Left lung (tissue), 10 donors: ENCODE measurements around the gene CCDC102B. TPM values are rescaled to one million over a fixed set of nuclear protein-coding genes. Genes with fewer than 3 reads are reported as not detected.

Experiments used
- ATAC-seq: fragments of 200-7000 bp; cut with Tn5 transposase; one replicate; pipeline ENCODE4 v1.9.1; 2020; ENCODE audit warnings: moderate library complexity
- DNase-seq, 4 donors: peaks; one replicate each; pipeline ENCODE4 v3.0.0-alpha.2; 2013 to 2020
- H3K27ac ChIP-seq, 2 donors: fragments of 200-600 bp; sonication (generic) in 1 of 2; one replicate each; pipeline versions ENCODE4 v1.5.0 to v1.8.0; 2020 to 2021
- H3K27me3 ChIP-seq, 2 donors: fragments of 200-600 bp; sonication (generic) in 1 of 2; one replicate each; pipeline versions ENCODE4 v1.5.0 to v1.8.0; 2020 to 2021
- H3K36me3 ChIP-seq, 2 donors: fragments of 200-600 bp; sonication (generic) in 1 of 2; one replicate each; pipeline versions ENCODE4 v1.5.0 to v1.8.0; 2020 to 2021
- H3K4me1 ChIP-seq, 2 donors: fragments of 200-600 bp; one replicate each; pipeline ENCODE4 v1.8.0; 2021
- H3K4me3 ChIP-seq, 2 donors: fragments of 200-600 bp; sonication (generic) in 1 of 2; one replicate each; pipeline versions ENCODE4 v1.5.0 to v1.8.0; 2020 to 2021; ENCODE audit warnings: mild to moderate bottlenecking in 1 of 2
- H3K9me3 ChIP-seq, 2 donors: fragments of 200-600 bp; sonication (generic) in 1 of 2; one replicate each; pipeline versions ENCODE4 v1.5.0 to v1.8.0; 2020 to 2021
- intact Hi-C, 2 donors: fragments of 100-400 bp; cut with DNase I; formaldehyde crosslinking; loops; one replicate each; pipeline versions ENCODE4 v1.11.2 to v1.14.2; 2022
- polyA plus RNA-seq, 6 donors: library from polyadenylated mRNA; unstranded; fragments of 120-200 nt; gene quantifications; one replicate each; pipeline ENCODE4 v1.2.1, GENCODE V29; 2013; ENCODE audit not compliant: insufficient read length in 6 of 6
- total RNA-seq, 2 donors: library from RNA; stranded (reverse); fragmentation: NEBNext Ultra II Directional; extraction: Animal tissue kit (Norgen Biotek cat#: 25700); gene quantifications; one replicate each; pipeline ENCODE4 v1.2.1, GENCODE V29; 2021
- TF ChIP-seq, protein P1 (sequence below), 2 donors: fragments of 200-600 bp; sonication (generic) in 1 of 2; IDR thresholded peaks; one replicate each; pipeline versions ENCODE4 v1.5.0 to v1.8.0; 2021; ENCODE audit warnings: antibody characterized with exemption in 2 of 2
- donor health status: DM: no; HTN: yes; CAD: no.
- donor health status: DM: no; HTN: no; CAD: no.

The CCDC102B gene
- total and polyA plus RNA-seq, 8 donors: 10.6 to 78.3 (median 15.6) TPM

GRCh38 chr18:68918216-68918615 is 120.3 kb downstream of the CCDC102B start:
- Histone ChIP-seq H3K27me3 (no peaks in the 10 kb centered on the region), H3K4me3 (no peak overlapping the region), H3K36me3 (no peaks in the 10 kb centered on the region), H3K27ac (no peak overlapping the region), H3K4me1 (no peaks in the 10 kb centered on the region), H3K9me3 (no peaks in the 10 kb centered on the region)
- no peak for DNase-seq
- intact Hi-C loops: no loop called here
- TF ChIP-seq, protein P1, sequence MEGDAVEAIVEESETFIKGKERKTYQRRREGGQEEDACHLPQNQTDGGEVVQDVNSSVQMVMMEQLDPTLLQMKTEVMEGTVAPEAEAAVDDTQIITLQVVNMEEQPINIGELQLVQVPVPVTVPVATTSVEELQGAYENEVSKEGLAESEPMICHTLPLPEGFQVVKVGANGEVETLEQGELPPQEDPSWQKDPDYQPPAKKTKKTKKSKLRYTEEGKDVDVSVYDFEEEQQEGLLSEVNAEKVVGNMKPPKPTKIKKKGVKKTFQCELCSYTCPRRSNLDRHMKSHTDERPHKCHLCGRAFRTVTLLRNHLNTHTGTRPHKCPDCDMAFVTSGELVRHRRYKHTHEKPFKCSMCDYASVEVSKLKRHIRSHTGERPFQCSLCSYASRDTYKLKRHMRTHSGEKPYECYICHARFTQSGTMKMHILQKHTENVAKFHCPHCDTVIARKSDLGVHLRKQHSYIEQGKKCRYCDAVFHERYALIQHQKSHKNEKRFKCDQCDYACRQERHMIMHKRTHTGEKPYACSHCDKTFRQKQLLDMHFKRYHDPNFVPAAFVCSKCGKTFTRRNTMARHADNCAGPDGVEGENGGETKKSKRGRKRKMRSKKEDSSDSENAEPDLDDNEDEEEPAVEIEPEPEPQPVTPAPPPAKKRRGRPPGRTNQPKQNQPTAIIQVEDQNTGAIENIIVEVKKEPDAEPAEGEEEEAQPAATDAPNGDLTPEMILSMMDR (IDR thresholded peaks at IDR 0.05): no peak
- ATAC-seq: no peak

- Histone ChIP-seq H3K4me1 (no peaks in the 10 kb centered on the region), H3K4me3 (no peak overlapping the region), H3K27me3 (no peaks in the 10 kb centered on the region), H3K36me3 (no peaks in the 10 kb centered on the region), H3K27ac (no peak overlapping the region), H3K9me3 (no peaks in the 10 kb centered on the region)
- DNase-seq (no peak), ATAC-seq (no peak)
- intact Hi-C loops: no loop called here
- TF ChIP-seq, protein P1 (IDR thresholded peaks at IDR 0.05): no peak
Measured at GRCh38 chr18:68919900-68920299, 122.0 kb downstream of the CCDC102B start.

- ATAC-seq: no peak
- intact Hi-C loops: no loop called here
Measured at GRCh38 chr18:68922392-68922791, 124.5 kb downstream of the CCDC102B start.

DNA sequence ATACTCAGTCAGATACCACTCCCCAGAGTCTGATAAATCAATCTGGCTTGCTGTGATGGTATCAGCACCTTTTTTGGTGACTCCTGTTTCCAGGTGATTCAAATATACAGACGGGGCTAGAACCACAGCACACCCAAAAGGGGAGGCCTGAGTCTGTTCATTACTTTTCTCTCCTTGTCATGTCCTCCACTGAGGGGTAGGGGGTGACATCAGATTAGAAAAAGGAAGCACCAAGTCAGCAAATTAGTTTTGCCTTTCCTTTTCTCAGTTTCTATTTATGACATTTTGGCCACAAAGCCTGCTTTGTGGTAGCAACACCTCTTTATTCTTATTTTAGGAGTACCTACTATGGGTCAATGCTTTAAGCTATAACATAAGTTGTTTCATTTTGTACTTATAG is 127.4 kb downstream of the CCDC102B start:
- H3K27ac ChIP-seq: no peak overlapping the region
- no peak overlapping the region for H3K4me3 ChIP-seq
- ATAC-seq (no peak), DNase-seq (peak in 1 of 4 donors; percentile 19)
- intact Hi-C loops: no loop called here
- no peaks in the 10 kb centered on the region for H3K27me3 ChIP-seq
- H3K36me3 ChIP-seq: no peaks in the 10 kb centered on the region
- H3K4me1 ChIP-seq: no peaks in the 10 kb centered on the region
- H3K9me3 ChIP-seq: no peaks in the 10 kb centered on the region
- TF ChIP-seq, protein P1 (IDR thresholded peaks at IDR 0.05): no peak

More at GRCh38 chr18:68922392-68922791, 124.5 kb downstream of the CCDC102B start:
- H3K4me1 ChIP-seq: no peaks in the 10 kb centered on the region
- no peak overlapping the region for H3K27ac ChIP-seq
- H3K4me3 ChIP-seq: no peak overlapping the region
- no peaks in the 10 kb centered on the region for H3K9me3 ChIP-seq
- H3K27me3 ChIP-seq: no peaks in the 10 kb centered on the region
- TF ChIP-seq, protein P1 (IDR thresholded peaks at IDR 0.05): no peak
- no peaks in the 10 kb centered on the region for H3K36me3 ChIP-seq
- DNase-seq: no peak

DNA sequence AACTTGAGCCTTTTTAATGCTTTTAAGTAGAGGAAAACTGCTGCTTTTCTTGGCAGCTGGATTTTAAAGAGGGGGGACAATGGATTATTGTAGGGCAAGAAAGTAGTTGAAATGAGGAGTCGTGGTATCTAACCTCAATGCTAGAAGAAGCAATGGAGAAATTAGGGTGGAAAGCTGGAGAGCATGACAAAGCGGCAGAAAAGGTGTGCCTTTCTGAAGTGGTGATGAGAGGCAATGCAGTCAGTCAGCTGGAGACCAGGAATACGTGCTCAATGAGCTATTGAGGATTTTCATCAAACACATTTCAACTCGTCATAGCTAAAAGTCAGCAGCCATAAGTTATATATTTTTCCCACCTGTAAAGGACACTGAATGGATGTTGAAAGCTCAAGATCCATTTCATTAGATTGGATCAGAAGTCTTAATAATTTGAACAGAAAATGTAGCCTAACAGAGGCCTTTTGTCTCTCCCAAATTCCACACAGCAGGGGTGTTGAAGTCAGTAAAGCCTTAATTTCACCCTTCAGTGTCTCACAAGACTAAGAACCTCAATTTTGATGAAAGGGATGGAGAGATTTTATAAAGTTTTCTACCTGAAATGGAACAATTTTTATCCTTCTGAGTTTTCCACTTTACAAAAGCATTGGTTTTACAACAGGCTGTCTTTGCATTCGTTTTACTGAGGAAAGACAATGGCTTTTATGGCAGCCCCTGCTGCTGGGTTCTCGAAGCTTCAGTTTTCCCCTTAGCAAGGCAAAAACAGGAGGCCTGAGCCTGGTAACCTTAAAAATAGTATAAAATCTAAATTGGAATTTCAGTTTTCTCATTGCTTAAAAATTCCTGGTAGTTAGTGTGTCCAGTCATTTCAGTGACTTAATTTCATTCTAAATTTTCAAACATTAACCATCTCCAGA is 131.1 kb downstream of the CCDC102B start:
- no peaks in the 10 kb centered on the region for H3K27me3 ChIP-seq
- ATAC-seq (no peak), DNase-seq (no peak)
- intact Hi-C loops: no loop called here
- no peaks in the 10 kb centered on the region for H3K4me1 ChIP-seq
- TF ChIP-seq, protein P1 (IDR thresholded peaks at IDR 0.05): no peak
- H3K4me3 ChIP-seq: no peak overlapping the region
- no peaks in the 10 kb centered on the region for H3K36me3 ChIP-seq
- H3K27ac ChIP-seq: no peak overlapping the region
- no peaks in the 10 kb centered on the region for H3K9me3 ChIP-seq
